Measurements from ENCODE around the gene VPS35L. TPM values are rescaled to one million over a fixed set of nuclear protein-coding genes. Genes with fewer than 3 reads are reported as not detected.
A peak's percentile ranks its signal among the peaks of the same experiment; 100 is the strongest.

The VPS35L gene
- total RNA-seq, 1 donor from 2014 or later: 37.6 TPM

DNA sequence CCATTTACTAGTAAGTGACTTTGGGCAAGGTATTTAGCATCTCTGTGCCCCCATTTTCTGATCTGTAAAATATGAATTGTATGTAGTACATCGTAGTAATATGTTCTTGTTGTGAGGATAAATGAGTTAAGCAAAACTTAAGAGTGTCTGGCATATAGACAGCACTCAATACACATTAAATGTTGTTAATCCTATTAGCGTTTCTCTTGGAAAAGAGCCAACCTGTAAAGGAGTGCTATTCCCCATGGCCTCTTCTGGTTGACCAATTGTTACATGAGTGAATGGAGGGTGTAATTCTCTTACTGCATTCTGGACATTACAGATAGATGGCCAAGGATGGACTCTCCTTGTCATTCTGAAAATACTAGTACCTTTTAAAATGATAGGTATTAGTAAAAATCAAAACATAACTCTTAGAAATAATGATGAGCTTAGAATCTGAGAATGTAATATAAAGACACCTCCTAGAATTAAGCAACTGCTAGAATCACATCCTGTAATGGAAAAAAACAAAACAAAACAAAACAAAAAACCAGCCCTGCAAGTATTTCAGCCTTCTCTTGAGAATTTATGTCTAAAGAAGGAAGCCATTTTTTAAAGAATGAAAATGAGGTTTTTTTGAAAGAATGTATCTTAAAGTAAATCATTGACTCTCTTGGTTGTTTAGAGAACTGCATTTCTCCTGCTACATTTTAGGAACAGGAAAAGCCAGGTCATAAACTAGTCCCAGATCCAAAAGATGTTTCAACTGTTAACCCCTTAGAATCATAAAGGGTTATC is 193.1 kb downstream of the VPS35L start:
- peak; percentile 50 for DNase-seq (ENCODE audit: low spot score)

DNA sequence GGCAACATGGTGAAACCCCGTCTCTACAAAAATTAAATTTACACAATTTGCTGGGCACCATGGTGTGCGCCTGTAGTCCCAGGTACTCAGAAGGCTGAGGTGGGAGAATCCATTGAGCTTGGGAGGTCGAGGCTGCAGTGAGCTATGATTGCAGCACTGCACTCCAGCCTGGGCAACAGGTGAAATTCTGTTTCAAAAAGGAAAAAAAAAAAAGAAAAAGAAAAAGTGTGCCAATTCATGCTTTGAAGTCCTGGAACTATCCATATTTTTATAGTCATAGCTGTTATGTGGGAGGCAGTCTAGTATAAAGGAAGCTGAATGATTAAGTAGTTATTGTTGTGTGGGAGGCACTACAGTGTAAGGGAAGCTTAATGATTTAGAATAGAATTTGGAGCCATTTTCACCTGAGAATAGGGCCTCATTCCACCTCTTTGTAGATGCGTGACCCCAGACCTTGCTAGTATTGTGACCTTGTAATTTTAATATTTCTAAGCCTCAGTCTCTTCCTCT is 194.1 kb downstream of the VPS35L start:
- no peak for DNase-seq (ENCODE audit: low spot score)

Other genes with a start within 250 kb of the VPS35L start
- gene TMC5, start 137.8 kb upstream of the VPS35L start, total RNA-seq (ENCODE audit: insufficient read depth, low replicate concordance): 0.96 TPM
- gene GDE1, start 33.6 kb upstream of the VPS35L start, total RNA-seq (ENCODE audit: insufficient read depth, low replicate concordance): 35.2 TPM
- 22.6 TPM for gene CCP110, start 31.8 kb upstream of the VPS35L start, total RNA-seq (ENCODE audit: insufficient read depth, low replicate concordance)
- 39.7 TPM for gene KNOP1, start 162.5 kb downstream of the VPS35L start, total RNA-seq (ENCODE audit: insufficient read depth, low replicate concordance)
- 0.24 TPM for gene IQCK, start 162.6 kb downstream of the VPS35L start, total RNA-seq (ENCODE audit: insufficient read depth, low replicate concordance)